ENCODE data around the gene FAM53B. TPM values are rescaled to one million over a fixed set of nuclear protein-coding genes. Genes with fewer than 3 reads are reported as not detected.

FAM53B gene
- polyA plus RNA-seq, 4 donors: 22.3 to 37.4 (median 25.1) TPM

DNA sequence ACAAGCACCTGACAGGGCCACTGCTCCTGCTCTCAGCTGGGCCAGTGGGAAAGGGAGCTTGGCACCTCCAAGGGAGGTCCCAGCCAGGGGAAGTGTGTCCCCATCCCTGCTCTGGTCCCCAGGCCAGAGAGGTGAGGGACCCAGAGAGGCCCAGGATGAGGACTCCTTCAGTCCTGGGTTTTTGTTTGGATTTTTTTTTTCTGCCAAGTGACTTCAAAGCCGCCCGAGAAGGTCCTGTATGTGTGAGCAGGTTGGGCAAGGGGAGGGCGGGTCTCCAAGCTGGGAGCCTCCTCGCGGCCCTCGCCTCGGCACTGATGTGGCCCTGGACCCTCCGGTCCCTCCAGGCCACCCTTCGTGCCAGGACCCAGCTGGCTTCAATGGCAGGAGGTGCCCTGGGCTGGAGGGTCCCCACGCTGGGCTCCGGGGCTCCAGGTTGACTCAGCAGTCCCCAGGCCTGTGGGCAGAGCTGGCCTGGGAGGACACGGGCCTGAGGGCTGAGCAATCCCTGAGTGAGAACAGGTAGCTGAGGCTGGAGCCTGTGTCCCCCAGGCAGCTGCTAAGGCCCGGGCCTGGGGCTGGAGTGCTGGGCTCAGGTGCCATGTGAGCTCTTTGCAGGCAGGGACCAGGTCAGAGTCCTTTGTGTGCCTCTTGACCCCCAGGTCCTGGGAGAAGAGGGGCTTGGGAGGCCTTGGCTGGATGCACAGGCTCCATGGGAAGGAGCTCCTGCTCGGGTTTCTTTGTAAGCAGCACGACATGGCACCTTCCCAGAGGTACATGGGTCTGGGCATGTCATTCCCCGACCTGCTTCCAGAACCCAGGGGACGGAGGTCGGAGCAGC, 140.6 kb downstream of the FAM53B start:
- no peak for DNase-seq (ENCODE audit: low read depth in 4 of 4, low spot score in 3 of 4)

DNA sequence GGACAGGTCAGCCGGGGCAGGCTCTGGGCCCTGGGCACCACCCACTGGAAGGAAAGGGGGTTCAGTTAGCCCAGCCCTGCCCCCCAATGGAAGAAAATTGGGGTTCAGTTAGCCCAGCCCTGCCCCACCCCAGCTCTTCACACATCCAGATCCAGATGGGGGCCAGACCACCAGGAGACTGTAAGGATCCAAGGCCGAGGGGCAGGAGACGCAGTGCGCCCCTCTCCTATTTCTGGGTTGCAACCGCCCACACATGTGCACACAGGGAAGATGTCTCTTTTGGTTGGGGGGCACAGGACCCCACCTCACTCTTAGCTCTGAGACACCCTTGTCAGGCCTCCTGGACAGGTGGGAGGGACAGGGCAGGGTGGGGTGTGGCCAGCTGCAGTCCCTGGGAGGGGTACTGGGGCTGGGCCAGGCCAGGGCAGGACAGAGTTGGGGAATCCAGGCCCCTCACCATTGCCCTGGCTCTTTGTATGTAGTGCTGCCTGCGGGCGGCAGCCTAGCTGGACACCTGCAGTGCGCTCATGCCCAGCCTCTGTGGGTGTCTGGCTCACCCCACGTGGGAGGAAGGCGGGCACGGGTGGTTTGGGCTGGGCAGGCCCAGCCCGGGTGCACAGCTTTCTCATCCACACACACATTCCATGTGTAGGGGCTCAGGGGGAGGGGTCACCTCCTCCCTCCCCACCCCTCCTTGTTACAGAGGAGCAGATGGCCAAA, 141.4 kb downstream of the FAM53B start:
- DNase-seq (ENCODE audit: low read depth in 4 of 4, low spot score in 3 of 4): no peak

DNA sequence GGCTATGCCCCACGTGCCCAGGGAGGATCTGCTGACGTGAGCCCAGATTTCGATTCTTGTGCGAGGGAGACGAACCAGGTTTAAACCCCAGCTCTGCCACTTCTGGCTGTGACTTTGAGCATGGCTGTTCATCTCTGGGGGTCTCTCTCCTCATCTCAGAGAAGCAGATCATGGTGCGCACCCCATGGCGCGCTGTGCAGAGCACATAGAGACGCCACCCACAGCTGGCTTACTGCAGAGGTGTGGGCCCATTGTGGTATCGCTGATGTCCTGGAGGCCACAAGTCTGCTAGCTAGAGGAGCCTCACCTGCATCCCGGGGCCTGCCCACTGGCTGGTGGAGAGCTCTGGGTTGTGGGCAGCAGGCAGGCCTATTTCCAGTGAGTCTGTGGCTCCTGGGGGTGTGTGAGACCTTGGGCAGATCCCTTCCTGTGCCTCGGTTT, 142.0 kb downstream of the FAM53B start:
- no peak for DNase-seq (ENCODE audit: low read depth in 4 of 4, low spot score in 3 of 4)

DNA sequence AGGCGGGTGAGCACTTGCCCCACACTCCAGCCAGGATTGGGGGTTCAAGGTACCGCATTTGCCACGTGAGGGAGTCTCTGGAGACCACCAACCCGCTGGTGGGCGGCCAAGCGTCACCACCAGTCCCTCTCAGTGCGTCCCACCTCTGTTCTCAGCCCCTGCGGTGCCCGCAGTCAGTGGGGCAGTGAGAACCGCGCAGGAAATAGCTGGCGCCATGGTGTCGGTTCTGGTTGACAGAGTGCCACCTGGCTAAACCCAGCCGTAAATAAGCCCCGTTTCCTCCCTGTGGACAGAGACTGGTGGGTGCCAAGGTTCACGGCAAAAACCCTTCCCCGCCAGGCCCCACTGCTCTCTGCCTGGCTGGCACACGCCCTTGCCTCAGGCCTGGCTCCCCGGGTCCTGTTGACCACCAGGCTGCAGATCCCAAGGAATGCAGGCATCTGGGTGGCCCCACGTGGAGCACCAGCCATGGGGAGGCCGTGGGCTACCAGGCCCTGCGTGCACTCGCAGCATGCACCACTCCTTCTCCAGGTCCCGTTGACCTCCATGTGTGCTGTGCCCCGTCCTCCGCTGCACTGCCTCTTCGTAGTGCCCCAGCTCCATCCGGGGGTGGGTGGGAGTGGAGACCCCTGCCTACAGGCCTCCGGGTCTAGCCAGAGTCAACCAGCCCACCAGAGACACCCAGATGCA, 142.6 kb downstream of the FAM53B start:
- no peak for DNase-seq (ENCODE audit: low read depth in 4 of 4, low spot score in 3 of 4)

DNA sequence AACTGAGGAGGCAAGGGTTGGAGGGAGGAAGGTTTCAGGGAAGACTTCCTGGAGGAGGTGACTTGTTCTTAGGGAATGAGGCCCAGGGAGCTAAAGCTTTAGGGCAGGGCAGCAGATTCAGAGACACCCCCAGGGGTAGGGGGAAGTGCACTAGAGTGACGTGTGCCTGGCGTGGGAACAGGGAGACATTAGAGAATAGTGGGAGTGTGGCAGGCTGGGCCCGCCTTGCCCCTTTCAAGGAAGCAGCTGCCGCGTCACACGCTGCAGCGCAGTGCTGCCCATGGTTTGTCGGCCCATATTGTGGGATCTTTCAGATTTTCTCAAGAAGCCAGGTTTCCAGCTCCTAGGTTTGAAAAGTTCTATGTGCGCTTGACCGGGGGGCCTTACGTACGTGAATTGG, 143.2 kb downstream of the FAM53B start:
- no peak for DNase-seq (ENCODE audit: low read depth in 4 of 4, low spot score in 3 of 4)

DNA sequence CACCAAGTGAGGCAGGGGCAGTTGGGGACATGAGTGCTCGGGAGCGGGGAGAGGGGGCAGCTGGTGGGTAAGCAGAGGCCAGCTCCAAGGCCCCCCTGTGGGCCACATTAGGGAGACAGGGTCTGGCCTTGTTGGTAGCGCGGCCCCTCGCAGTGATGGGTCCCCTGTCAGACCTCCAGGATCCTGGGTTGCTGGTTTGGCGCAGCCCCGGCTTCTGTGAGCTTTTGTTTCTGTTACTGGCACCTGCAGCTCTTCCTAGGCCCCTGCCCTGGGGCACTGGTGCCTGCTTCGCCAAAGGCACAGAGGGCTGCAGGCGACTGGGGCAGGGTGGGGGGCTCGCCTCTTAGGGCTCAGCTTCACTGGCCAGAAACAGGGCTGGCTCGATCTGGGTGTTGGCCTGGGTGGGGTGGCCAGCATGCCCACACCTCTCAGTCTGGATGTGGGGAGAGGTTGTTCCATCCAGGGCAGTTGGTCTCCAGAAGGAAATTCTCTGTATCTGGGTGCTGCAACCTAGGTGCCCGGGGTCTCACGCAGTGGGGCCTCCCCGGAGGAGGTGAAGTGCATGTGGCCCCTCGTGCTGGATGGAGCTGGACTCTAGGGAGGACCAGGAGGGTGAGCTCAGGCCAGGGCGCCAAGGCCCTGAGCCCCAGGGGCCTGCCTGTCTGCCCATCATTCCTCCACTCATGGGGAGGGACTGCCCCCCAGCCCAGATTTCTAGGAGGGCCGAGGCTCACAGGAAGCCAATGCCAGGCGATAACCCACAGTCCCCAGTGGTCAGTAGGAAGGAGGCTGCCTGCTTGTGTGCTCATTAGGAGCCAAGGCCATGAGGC, 143.9 kb downstream of the FAM53B start:
- DNase-seq (ENCODE audit: low read depth in 4 of 4, low spot score in 3 of 4): no peak

DNA sequence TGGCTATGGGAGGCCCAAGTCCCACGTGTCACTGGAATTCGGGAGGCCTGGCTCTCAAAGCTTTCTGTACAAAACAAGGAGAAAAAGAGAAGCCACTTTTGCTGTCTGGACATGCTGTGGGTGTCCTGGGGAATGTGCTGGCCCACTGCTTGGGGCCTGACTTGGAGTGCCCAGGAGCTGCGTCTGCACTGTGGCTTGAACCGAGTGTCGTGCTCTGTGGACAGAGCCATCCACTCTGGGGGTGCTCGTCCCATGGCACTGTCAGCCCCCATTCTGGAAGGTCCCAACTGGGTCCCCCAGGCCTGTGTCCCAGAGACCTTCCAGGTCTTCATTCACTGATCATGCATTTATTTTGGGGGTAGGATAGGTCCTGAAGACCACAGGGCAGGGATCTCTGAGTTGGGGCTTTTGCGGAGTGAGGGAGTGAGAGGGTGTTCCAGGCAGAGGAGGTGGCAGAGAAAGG, 144.6 kb downstream of the FAM53B start:
- no peak for DNase-seq (ENCODE audit: low read depth in 4 of 4, low spot score in 3 of 4)

DNA sequence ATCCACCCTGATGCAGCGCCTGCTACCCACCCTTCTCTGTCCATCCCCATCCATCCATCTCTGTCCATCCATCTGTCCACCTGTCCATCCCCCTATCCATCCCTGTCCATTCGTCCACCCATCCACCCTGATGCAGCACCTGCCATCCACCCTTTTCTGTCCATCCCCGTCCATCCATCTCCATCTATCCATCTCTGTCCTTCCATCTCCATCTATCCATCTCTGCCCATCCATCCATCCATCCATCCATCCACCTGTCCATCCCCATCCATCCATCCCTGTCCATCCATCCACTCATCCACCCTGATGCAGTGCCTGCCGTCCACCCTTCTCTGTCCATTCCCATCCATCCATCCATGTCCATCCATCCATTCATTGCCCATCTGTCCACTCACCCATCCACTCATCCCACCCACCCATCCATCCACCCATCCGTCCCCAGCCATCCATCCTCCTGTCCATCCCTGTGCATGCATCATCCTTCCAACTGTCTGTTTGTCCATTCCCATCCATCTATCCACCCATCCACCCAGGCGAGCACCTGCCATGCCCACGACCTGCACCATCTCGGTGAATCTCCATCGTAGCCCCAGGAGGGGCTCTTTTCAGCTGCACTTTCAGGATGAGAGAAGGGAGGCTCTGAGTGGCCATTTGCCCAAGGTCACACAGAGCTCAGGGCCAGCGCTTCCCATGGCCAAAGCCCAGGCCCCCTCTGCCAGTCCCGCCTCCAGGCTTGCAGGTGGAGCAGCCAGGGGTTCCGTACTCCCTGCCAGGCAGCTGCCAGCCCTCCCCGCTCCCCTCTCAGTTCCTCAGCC, 145.2 kb downstream of the FAM53B start:
- DNase-seq (ENCODE audit: low read depth in 4 of 4, low spot score in 3 of 4): no peak

DNA sequence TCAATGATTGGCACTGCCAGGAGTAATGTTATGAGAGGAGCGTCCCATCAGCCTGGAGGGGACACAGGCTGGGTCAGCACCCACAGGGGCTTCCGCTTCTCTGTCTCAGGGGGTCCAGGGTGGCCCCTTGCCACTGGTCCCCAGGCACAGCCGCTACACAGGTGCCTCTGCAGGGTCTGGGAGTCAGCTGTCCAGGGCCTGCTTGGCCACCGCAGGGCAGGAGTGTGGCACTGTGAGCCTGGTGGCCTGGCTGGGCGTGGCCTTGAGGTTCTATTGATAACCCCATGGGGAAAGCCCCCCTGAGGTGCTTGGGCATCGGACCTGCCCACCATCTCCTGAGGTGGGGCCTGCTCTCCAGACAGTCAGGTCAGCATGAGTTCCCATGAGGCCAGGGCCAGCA, 146.0 kb downstream of the FAM53B start:
- no peak for DNase-seq (ENCODE audit: low read depth in 4 of 4, low spot score in 3 of 4)

DNA sequence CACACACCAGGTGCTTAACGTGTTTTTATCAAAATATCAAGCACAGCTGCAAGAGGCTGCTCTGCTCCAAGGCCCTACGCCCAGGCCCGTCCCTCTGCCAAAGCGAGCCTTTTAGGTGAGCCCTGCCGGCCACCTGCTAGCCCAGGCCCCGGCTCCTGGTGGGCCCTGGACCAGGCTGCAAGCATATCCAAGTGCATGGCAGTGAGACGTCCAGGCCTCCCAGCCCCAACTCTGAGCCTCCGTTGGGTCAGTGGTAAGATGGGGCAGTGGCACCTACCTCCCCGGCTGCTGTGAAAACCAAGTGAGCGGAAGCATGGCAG, 146.4 kb downstream of the FAM53B start:
- DNase-seq (ENCODE audit: low read depth in 4 of 4, low spot score in 3 of 4): no peak

DNA sequence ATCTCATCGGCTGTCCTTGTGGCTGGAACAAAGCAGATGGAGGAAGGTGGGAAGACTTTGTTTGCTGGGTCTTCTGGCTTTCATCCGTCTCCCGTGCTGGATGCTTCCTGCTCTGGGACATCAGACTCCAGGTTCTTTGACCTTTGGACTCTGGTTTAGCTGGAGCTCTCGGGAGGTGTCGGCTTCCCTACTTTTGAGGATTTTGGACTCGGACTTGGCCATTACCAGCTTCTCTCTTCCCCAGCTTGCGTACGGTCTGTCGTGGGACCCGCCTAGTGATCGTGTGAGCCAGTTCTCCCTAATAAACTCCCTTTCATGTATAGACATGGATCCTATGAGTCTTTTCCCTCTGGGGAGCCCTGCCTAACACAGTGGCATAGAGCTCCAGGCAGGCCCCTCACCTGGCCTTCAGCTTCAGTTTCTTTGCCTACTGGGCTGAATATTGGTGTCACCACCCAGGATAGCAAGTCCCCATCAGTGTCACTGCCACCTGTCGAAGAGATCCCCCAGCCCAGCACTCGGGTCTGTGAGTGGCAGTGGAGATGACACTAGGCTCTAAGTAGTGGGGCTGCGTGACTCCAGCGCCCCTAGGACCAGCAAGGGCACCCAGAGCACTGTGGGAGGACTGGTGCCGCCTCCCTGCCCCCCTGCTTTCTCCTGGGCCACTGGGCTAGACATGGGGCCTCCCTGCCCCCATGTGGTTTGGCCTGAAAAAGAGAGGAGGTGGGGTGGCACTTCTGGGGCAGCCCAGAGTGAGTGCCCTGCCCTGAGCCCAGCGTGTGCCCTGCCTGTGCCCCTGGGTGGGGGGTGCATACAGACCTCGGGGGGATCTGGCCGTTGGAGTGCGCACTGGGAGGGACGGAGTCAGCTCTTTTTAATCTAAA, 147.0 kb downstream of the FAM53B start:
- no peak for DNase-seq (ENCODE audit: low read depth in 4 of 4, low spot score in 3 of 4)

DNA sequence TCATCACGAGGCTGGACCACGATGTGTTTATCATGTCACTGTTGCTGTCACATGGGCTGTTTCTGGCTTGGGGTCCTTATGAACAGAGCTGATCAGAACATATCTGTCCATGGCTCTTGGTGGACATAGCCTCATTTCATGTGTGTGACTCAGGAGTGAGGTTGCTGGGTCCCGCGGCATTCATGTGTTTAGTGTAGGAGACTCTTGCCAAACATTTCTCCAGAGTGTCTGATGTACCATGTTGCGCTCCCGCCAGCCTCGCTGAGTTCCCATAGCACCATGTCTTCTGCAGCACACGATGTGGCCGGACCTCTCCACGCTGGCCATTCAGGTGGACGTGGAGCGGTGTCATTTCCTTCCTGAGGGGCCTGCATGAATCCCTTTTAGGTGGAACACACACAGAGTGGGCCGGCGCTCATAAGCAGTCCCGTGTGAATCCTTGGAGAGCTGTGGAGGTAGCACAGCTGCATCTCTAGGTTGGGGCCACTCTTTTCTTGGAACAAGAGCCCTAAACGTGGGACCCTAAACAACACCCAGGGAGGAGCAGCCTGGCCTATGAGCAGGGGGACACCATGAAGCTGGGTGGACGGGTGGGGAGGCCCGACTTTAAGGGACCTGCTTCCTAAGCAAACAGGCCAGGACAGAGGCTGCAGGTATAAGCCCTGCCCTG, 147.9 kb downstream of the FAM53B start:
- DNase-seq (ENCODE audit: low read depth in 4 of 4, low spot score in 3 of 4): no peak

DNA sequence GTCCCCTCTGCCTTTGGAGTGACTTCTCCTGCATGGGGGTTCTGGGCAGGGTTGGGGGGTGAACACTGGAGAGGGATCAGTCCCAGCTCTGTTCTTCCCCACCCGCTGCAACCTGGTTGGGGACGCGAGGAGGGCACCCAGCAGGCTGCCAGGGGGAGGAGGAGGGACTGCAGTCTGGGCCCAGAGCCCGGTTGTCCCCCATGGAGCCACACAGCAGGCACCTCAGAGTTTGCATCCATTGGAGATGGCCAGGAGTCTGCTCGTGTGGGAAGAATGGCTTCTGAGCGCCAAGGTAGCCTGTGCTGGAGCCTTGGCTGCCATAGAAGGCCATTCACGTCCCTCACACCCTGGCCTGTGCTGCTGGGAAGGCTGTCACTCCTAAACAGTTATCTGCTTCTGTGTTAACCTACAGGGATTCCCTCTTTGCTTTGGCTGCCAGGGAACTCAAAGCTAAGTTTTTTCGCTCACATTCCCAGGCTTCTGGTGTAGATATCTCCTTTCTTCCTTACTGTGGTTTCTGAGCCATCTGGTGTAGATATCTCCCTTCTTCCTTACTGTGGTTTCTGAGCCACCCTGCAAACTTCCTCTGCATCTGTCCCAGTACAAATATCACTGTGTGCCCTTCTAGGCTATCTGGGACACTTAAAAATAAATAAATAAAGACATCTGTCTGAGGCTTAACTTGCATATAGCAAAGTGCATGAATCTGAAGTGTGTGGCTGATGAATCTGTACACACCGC, 148.9 kb downstream of the FAM53B start:
- DNase-seq (ENCODE audit: low read depth in 4 of 4, low spot score in 3 of 4): no peak

DNA sequence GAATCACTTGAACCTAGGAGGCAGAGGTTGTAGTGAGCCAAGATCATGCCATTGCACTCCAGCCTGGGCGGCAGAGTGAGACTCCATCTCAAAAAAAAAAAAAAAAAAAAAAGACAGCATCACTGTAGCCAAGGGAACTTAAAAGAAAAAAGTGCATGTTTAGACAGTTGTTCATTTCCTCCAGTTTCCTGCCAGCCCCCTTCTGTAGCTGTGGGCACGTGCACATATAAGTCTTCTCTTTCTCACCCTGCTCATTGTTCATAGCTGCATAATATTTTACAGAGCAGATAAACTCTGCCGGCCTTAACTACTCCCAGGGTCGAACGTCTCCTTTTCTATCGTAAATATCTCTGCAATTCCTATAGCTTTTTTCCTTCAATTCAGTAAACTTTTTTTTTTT, 149.9 kb downstream of the FAM53B start:
- DNase-seq (ENCODE audit: low read depth in 4 of 4, low spot score in 3 of 4): no peak

DNA sequence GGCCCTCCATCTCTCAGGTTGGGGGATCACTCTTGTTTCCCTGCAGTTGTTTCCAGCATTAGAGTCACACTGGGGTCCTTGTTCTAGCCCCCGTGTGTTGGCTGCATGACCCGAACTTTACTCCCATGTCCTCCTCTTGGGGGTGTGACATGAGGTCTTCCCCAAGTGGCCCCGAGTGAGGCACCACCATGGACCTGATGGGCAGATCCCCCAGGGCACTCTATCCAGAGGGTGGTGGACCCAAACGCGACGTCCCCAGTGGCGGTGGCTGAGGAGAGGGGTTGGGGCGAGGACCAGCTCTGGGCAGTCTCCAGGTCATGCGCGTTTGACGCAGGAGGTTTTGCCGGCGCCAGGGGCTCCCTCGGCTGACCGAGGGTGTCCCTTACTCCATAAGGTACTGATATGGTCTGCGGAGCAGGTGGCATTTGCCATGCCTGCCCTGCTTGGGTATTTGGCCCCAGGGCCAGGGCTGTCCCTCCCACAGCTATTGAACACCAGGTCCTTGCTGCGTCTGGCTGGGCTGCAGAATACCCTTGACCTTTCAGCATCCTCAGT, 150.7 kb downstream of the FAM53B start:
- DNase-seq (ENCODE audit: low read depth in 4 of 4, low spot score in 3 of 4): no peak

DNA sequence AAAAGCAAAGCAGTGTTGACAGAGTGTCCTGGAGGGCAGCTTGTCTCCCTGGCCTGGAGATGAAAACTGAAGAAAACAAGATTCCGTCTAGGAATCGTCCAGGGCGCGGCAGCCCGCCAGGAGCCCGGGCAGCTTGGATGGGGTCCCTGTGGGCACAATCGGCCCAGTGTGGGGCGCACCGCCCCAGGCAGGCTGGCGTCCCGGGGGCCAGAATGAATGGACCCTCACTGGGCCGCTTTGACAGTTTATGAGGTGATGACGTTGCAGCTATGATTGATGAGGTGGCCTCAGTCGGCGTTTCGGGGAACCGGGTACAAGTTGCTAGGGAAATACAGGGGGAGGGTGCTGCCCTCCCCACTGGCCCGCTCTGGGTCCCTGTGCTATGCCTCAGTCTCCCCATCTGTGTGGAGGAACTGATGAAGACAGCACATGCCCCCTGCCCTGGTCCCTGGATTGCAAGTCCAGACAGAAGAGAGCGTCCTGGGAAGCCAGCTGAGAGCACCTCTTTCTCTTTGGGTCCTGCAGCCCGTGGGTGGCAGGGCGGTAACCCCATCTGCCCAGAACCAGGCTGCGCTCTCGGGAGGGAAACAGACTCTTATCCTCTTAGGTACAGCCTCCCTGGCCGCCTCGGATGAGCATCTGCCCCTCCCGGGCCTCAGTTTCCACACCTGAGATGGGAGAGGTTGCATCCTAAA, 151.3 kb downstream of the FAM53B start:
- no peak for DNase-seq (ENCODE audit: low read depth in 4 of 4, low spot score in 3 of 4)

DNA sequence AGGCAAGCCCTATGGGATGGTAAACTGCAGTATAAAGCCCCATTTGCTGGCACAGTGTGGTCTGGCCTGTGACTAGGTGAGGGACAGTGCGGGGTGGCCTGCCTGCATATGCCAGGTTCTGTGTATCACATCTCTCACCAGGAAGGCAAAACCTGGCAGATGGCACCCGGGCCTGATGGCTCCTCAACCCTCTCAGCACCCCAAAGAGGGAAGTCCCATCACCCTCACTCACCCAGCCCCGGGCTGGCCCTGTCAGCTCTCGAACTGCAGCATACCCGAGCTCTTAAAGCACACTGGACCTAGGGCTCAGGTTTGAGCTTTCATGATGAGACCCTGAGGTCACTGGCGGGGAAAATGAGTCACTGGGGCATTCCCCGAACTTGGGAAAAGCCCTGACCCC, 152.1 kb downstream of the FAM53B start:
- DNase-seq (ENCODE audit: low read depth in 4 of 4, low spot score in 3 of 4): no peak

Data from left renal pelvis (tissue), 4 donors.